IMR-90 (cell line): ENCODE results near the gene ADCYAP1. TPM values are rescaled to one million over a fixed set of nuclear protein-coding genes. Genes with fewer than 3 reads are reported as not detected.
"Not testable (repeated sequence)": the region's sequence is repeated elsewhere in the genome, so short reads cannot be mapped to it uniquely, and the experiment has no call there.

Experiments used
- ATAC-seq: fragments of 200-7000 bp; cut with Tn5 transposase; 2 replicates; pipeline ENCODE4 v1.9.1; 2020; ENCODE audit warnings: low read depth, mild to moderate bottlenecking, moderate library complexity
- BruUV-seq: library from RNA; stranded (reverse); fragments of 400-500 nt; replicated peaks from 2 replicates; lab custom pipeline; 2021; lab: Mats Ljungman, UMichigan
- CTCF ChIA-PET: fragments of 300-600 bp; formaldehyde crosslinking; extraction: SDS; loops from one replicate; lab custom pipeline; 2021; ENCODE audit warnings: antibody characterized with exemption; lab: Yijun Ruan, JAX
- POLR2A ChIA-PET: fragments of 300-600 bp; sonication (Branson Sonifier 250); formaldehyde crosslinking; loops from one replicate; lab custom pipeline; 2022; ENCODE audit warnings: antibody characterized with exemption; ENCODE audit not compliant: unreplicated experiment; lab: Charles Lee
- DNase-seq: peaks from one replicate; pipeline ENCODE4 v3.0.0; 2013
- H2AFZ ChIP-seq: replicated peaks from 2 replicates; pipeline ENCODE3; 2013; ENCODE audit warnings: low read length, mild to moderate bottlenecking; ENCODE audit not compliant: poor library complexity
- H2AK5ac ChIP-seq: 2 replicates; pipeline ENCODE4 v1.6.1; 2013; ENCODE audit warnings: low read depth, low read length, inconsistent platforms
- H2AK9ac ChIP-seq: replicated peaks from 2 replicates; pipeline ENCODE3; 2013; ENCODE audit warnings: mild to moderate bottlenecking, low read depth, low read length, moderate library complexity; ENCODE audit not compliant: poor library complexity
- H2BK120ac ChIP-seq: 2 replicates; pipeline ENCODE4 v1.6.1; 2013; ENCODE audit warnings: low read depth, low read length, inconsistent platforms
- H2BK15ac ChIP-seq: 3 replicates; pipeline ENCODE4 v1.6.1; 2013; ENCODE audit warnings: low read depth, low read length, inconsistent platforms
- H2BK20ac ChIP-seq: 2 replicates; pipeline ENCODE4 v1.6.1; 2013; ENCODE audit warnings: low read depth, mild to moderate bottlenecking, inconsistent platforms, low read length, moderate library complexity
- H2BK5ac ChIP-seq: 2 replicates; pipeline ENCODE4 v1.6.1; 2013; ENCODE audit warnings: mild to moderate bottlenecking, low read depth, low read length, inconsistent platforms; ENCODE audit not compliant: poor library complexity, severe bottlenecking
- H3K14ac ChIP-seq: replicated peaks from 2 replicates; pipeline ENCODE4 v1.6.1; 2013; ENCODE audit warnings: low read depth, low read length, inconsistent platforms
- H3K18ac ChIP-seq: 2 replicates; pipeline ENCODE4 v1.6.1; 2013; ENCODE audit warnings: low read depth, low read length, control low read depth
- H3K23ac ChIP-seq: 2 replicates; pipeline ENCODE4 v1.6.1; 2013; ENCODE audit warnings: low read depth, low read length, inconsistent platforms
- H3K27ac ChIP-seq: 2 replicates; pipeline ENCODE4 v1.5.1; 2013; ENCODE audit warnings: mild to moderate bottlenecking, control low read depth, low read length; ENCODE audit not compliant: insufficient read depth
- H3K27me3 ChIP-seq: 2 replicates; pipeline ENCODE4 v1.6.1; 2013; ENCODE audit warnings: low read length; ENCODE audit not compliant: control insufficient read depth, insufficient read depth
- H3K36me3 ChIP-seq: 2 replicates; pipeline ENCODE4 v1.6.1; 2013; ENCODE audit warnings: low read length, mixed read lengths; ENCODE audit not compliant: control insufficient read depth, insufficient read depth
- H3K4ac ChIP-seq: 2 replicates; pipeline ENCODE4 v1.6.1; 2013; ENCODE audit warnings: low read depth, low read length, inconsistent platforms
- H3K4me1 ChIP-seq: 2 replicates; pipeline ENCODE4 v1.6.1; 2013; ENCODE audit warnings: low read length, mixed read lengths; ENCODE audit not compliant: control insufficient read depth, insufficient read depth
- H3K4me2 ChIP-seq: 2 replicates; pipeline ENCODE4 v1.6.1; 2013; ENCODE audit warnings: low read depth, mild to moderate bottlenecking, control low read depth, low read length, moderate library complexity
- H3K4me3 ChIP-seq: 2 replicates; pipeline ENCODE4 v1.5.1; 2013; ENCODE audit warnings: low read depth, mild to moderate bottlenecking, control low read depth, low read length, moderate library complexity; ENCODE audit not compliant: insufficient read depth
- H3K56ac ChIP-seq: 2 replicates; pipeline ENCODE4 v1.6.1; 2013; ENCODE audit warnings: low read length, inconsistent platforms; ENCODE audit not compliant: insufficient read depth; ENCODE audit errors: extremely low read depth
- H3K79me1 ChIP-seq, 2 experiments: 2 replicates each; pipeline ENCODE4 v1.6.1; 2013; ENCODE audit warnings: low read length in 2 of 2, inconsistent platforms in 1 of 2, low read depth in 1 of 2
- H3K9ac ChIP-seq: 2 replicates; pipeline ENCODE4 v1.6.1; 2013; ENCODE audit warnings: low read depth, low read length, control low read depth
- H3K9me1 ChIP-seq: 2 replicates; pipeline ENCODE4 v1.6.1; 2013; ENCODE audit warnings: low read length, inconsistent platforms; ENCODE audit not compliant: insufficient read depth
- H3K9me3 ChIP-seq: 2 replicates; pipeline ENCODE4 v1.6.1; 2013; ENCODE audit warnings: low read length; ENCODE audit not compliant: control insufficient read depth, insufficient read depth
- H4K20me1 ChIP-seq: 2 replicates; pipeline ENCODE4 v1.6.1; 2013; ENCODE audit warnings: low read length, inconsistent platforms; ENCODE audit not compliant: insufficient read depth
- H4K5ac ChIP-seq: 2 replicates; pipeline ENCODE4 v1.6.1; 2013; ENCODE audit warnings: mild to moderate bottlenecking, low read depth, low read length, control low read depth
- H4K8ac ChIP-seq, 2 experiments: 2 replicates each; pipeline ENCODE4 v1.6.1; 2013; ENCODE audit warnings: low read depth in 2 of 2, low read length in 2 of 2, control low read depth in 1 of 2, inconsistent platforms in 1 of 2
- H4K91ac ChIP-seq: 2 replicates; pipeline ENCODE4 v1.6.1; 2013; ENCODE audit warnings: low read depth, low read length, inconsistent platforms; ENCODE audit not compliant: insufficient read depth
- CHD1 ChIP-seq: IDR thresholded peaks from 2 replicates; pipeline ENCODE4 v1.6.1; 2012; ENCODE audit warnings: low read depth, low read length, improper control_type of control experiment
- MAFK ChIP-seq: IDR thresholded peaks from 2 replicates; pipeline ENCODE4 v1.6.1; 2012; ENCODE audit warnings: low read depth, low read length, improper control_type of control experiment
- USF2 ChIP-seq: fragments of 150-350 bp; IDR thresholded peaks from 2 replicates; pipeline ENCODE4 v1.6.1; 2017; ENCODE audit warnings: mild to moderate bottlenecking, antibody characterized with exemption, low read length, low read depth
- WGBS, 2 experiments: methylation state at CpG; one replicate each; pipeline versions ENCODE4 v1.1.5 to v1.1.7; 2013; ENCODE audit warnings: missing lambda C conversion rate in 2 of 2; ENCODE audit not compliant: insufficient read length in 1 of 2; ENCODE audit errors: extremely low coverage in 2 of 2; 5-methylcytosine and 5-hydroxymethylcytosine counted together
- dilution Hi-C: fragments of 300-500 bp; cut with HindIII; formaldehyde crosslinking; loops from one replicate; pipeline ENCODE4 v1.14.3; 2018; ENCODE audit warnings: low sequenced_read_pairs; ENCODE audit not compliant: unreplicated experiment
- in situ Hi-C: fragments of 300-500 bp; cut with MboI; formaldehyde crosslinking; loops from 3 replicates; pipeline ENCODE4 v1.14.3; 2019; ENCODE audit warnings: low sequenced_read_pairs, inconsistent platforms, mixed read lengths
- intact Hi-C: fragments of 100-400 bp; cut with micrococcal nuclease; formaldehyde crosslinking; loops from 2 replicates; pipeline ENCODE4 v1.10.0; 2022
- polyA plus RNA-seq, 3 experiments: library from polyadenylated mRNA; depleted of rRNA; stranded (reverse); fragments of >200 nt; gene quantifications; 2 replicates each; pipeline ENCODE4 v1.2.3, GENCODE V29; 2012; ENCODE audit warnings: low replicate concordance in 1 of 3
- total RNA-seq: library from RNA; depleted of rRNA; stranded (reverse); fragments of >200 nt; gene quantifications from 2 replicates; pipeline ENCODE4 v1.2.3, GENCODE V29; 2012

ADCYAP1 gene
- total and polyA plus RNA-seq, 2 of the 4 experiments (the other 2 are of a cell fraction) = not detected

GRCh38 chr18:867257-867656, 37.4 kb upstream of the ADCYAP1 start:
- no peak for DNase-seq
- H4K91ac ChIP-seq = no peak overlapping the region
- no peaks in the 10 kb centered on the region for H3K9me3 ChIP-seq
- H3K4me2 ChIP-seq = no peak overlapping the region
- no peak overlapping the region for H3K14ac ChIP-seq
- H2BK120ac ChIP-seq = no peak overlapping the region
- no peak overlapping the region for H4K8ac ChIP-seq
- H4K5ac ChIP-seq = no peak overlapping the region
- ChIA-PET POLR2A (no interaction called here), CTCF (no interaction called here)
- TF ChIP-seq MAFK (0 out of 2 replicates have a peak, but pooled peaks have one; percentile 13), USF2 (no peak), CHD1 (no peak)
- H3K79me1 ChIP-seq = no peaks in the 10 kb centered on the region
- intact Hi-C loops = loop anchor here (5.0 to 10.0 kb wide), 2 partner anchors 1355 to 1468 kb away; no protein-coding TSS in a partner anchor
- no peaks in the 10 kb centered on the region for H3K4me1 ChIP-seq
- H3K27ac ChIP-seq = no peak overlapping the region
- no TSS peak for BruUV-seq
- H2AK9ac ChIP-seq = no peak overlapping the region
- no peak overlapping the region for H2BK15ac ChIP-seq
- no peak overlapping the region for H3K9ac ChIP-seq
- H3K23ac ChIP-seq = no peak overlapping the region
- in situ Hi-C loops = loop anchor here (25.0 kb wide), 1 partner anchor 1695 kb away; the partner anchor contains the start of genes METTL4 and NDC80
- no peak overlapping the region for H2BK20ac ChIP-seq
- no peak for ATAC-seq
- H3K4ac ChIP-seq = no peak overlapping the region
- H2AFZ ChIP-seq = no peak overlapping the region
- H2AK5ac ChIP-seq = no peak overlapping the region
- H4K20me1 ChIP-seq = no peaks in the 10 kb centered on the region
- H3K36me3 ChIP-seq = no peaks in the 10 kb centered on the region
- no CpG with 5 or more reads among the region's 3 CpGs for WGBS, 2 experiments
- H2BK5ac ChIP-seq = no peak overlapping the region
- no peak overlapping the region for H3K56ac ChIP-seq
- no peaks in the 10 kb centered on the region for H3K9me1 ChIP-seq
- dilution Hi-C loops = no loop called here
- H3K27me3 ChIP-seq = peaks cover 1% of the 10 kb centered on the region
- H3K4me3 ChIP-seq = no peak overlapping the region
- no peak overlapping the region for H3K18ac ChIP-seq

- H3K4ac ChIP-seq, H3K9me3 ChIP-seq, dilution Hi-C loops, H3K27me3 ChIP-seq, H3K4me1 ChIP-seq, POLR2A ChIA-PET, H2AFZ ChIP-seq, H2BK5ac ChIP-seq, H3K9ac ChIP-seq, H2AK9ac ChIP-seq, ATAC-seq, H2BK15ac ChIP-seq, H3K14ac ChIP-seq, H3K18ac ChIP-seq, H2AK5ac ChIP-seq, H2BK20ac ChIP-seq, H3K9me1 ChIP-seq, DNase-seq, H4K20me1 ChIP-seq, H3K4me2 ChIP-seq, H2BK120ac ChIP-seq, H3K79me1 ChIP-seq, H3K27ac ChIP-seq, BruUV-seq, CTCF ChIA-PET, H4K8ac ChIP-seq, H3K4me3 ChIP-seq, H4K5ac ChIP-seq, intact Hi-C loops, H3K23ac ChIP-seq, H3K36me3 ChIP-seq, H4K91ac ChIP-seq, H3K56ac ChIP-seq: not testable (repeated sequence)
- WGBS, 2 experiments = no CpG with 5 or more reads among the region's 3 CpGs
- in situ Hi-C loops = loop anchor here (25.0 kb wide), 1 partner anchor 1689 kb away; the partner anchor contains the start of genes METTL4 and NDC80
Observed at GRCh38 chr18:873426-873825, 31.2 kb upstream of the ADCYAP1 start.
